Stimulated activated CD4-positive, alpha-beta T cell treated with anti-CD3 and anti-CD28 coated beads, Interleukin-4, amount 100 ng/mL, for 24 hours (primary cell): Measurements from ENCODE around the gene KSR2.

ENCODE experiments used
- DNase-seq: peaks from one replicate; pipeline ENCODE4 v3.0.0-alpha.2; 2020

KSR2 gene

GRCh38 chr12:117599849-117600248, 368.9 kb downstream of the KSR2 start:
- DNase-seq: no peak

GRCh38 chr12:117596968-117597367, 371.8 kb downstream of the KSR2 start:
- DNase-seq: no peak

- no peak for DNase-seq
These were observed 373.0 kb downstream of the KSR2 start for GRCh38 chr12:117595751-117596150.

- DNase-seq: no peak
These were observed 374.3 kb downstream of the KSR2 start for GRCh38 chr12:117594481-117594880.

GRCh38 chr12:117593815-117594400, 374.9 kb downstream of the KSR2 start:
- no peak for DNase-seq

- no peak for DNase-seq
These were observed 376.0 kb downstream of the KSR2 start for GRCh38 chr12:117592588-117593305.

- no peak for DNase-seq
These were observed 377.8 kb downstream of the KSR2 start for GRCh38 chr12:117590999-117591398.

GRCh38 chr12:117590386-117590785, 378.4 kb downstream of the KSR2 start:
- no peak for DNase-seq

GRCh38 chr12:117589021-117589420, 379.8 kb downstream of the KSR2 start:
- no peak for DNase-seq

- DNase-seq: peak; percentile 27
These were observed 381.0 kb downstream of the KSR2 start for GRCh38 chr12:117587631-117588287.

GRCh38 chr12:117583677-117584225, 385.0 kb downstream of the KSR2 start:
- no peak for DNase-seq

GRCh38 chr12:117583092-117583491, 385.7 kb downstream of the KSR2 start:
- no peak for DNase-seq

GRCh38 chr12:117582135-117582784, 386.5 kb downstream of the KSR2 start:
- DNase-seq: no peak

GRCh38 chr12:117580718-117581062, 388.1 kb downstream of the KSR2 start:
- no peak for DNase-seq

- DNase-seq: no peak
These were observed 388.6 kb downstream of the KSR2 start for GRCh38 chr12:117580015-117580717.

- no peak for DNase-seq
These were observed 391.6 kb downstream of the KSR2 start for GRCh38 chr12:117577122-117577657.

GRCh38 chr12:117576053-117576452, 392.7 kb downstream of the KSR2 start:
- DNase-seq: no peak

GRCh38 chr12:117574655-117575054, 394.1 kb downstream of the KSR2 start:
- DNase-seq: no peak

- no peak for DNase-seq
These were observed 396.0 kb downstream of the KSR2 start for GRCh38 chr12:117572755-117573154.

GRCh38 chr12:117571321-117571720, 397.5 kb downstream of the KSR2 start:
- no peak for DNase-seq

- DNase-seq: no peak
These were observed 398.2 kb downstream of the KSR2 start for GRCh38 chr12:117570608-117571007.

- no peak for DNase-seq
These were observed 401.1 kb downstream of the KSR2 start for GRCh38 chr12:117567644-117568216.
